K562 (cell line): ENCODE results near the gene MDC1. TPM values are rescaled to one million over a fixed set of nuclear protein-coding genes. Genes with fewer than 3 reads are reported as not detected.

Experiments used
- ARNT ChIP-seq, 2 experiments: fragments of 450-650 bp; IDR thresholded peaks; 2 replicates each; pipeline ENCODE4 v1.6.1; 2016; ENCODE audit warnings: mild to moderate bottlenecking in 1 of 2
- CBX1 ChIP-seq: sonication (generic); IDR thresholded peaks from 2 replicates; pipeline ENCODE4 v1.6.1; 2016; ENCODE audit warnings: antibody characterized with exemption, low read depth, mild to moderate bottlenecking
- CBX5 ChIP-seq: IDR thresholded peaks from 2 replicates; pipeline ENCODE4 v1.6.1; 2014; ENCODE audit warnings: low read depth, borderline replicate concordance
- CREM ChIP-seq: IDR thresholded peaks from 2 replicates; pipeline ENCODE4 v1.6.1; 2014; ENCODE audit warnings: antibody characterized with exemption, low read depth
- CSDE1 ChIP-seq, 2 experiments: fragments of 450-650 bp; IDR thresholded peaks; 2 replicates each; pipeline ENCODE4 v1.6.1; 2016; ENCODE audit warnings: mild to moderate bottlenecking in 1 of 2
- DMBX1 ChIP-seq: fragments of 250-450 bp; sonication (Bioruptor Pico); IDR thresholded peaks from 2 replicates; pipeline ENCODE4 v1.8.0; 2022; ENCODE audit warnings: inconsistent platforms, mild to moderate bottlenecking, moderate library complexity, borderline replicate concordance
- FOXK2 ChIP-seq, 2 experiments: fragments of 450-650 bp; IDR thresholded peaks in 1 of 2; conservative IDR thresholded peaks in 1 of 2; 2 replicates each; pipeline ENCODE4 v1.6.1; 2016; ENCODE audit warnings: low read depth in 2 of 2, mild to moderate bottlenecking in 1 of 2
- HIVEP1 ChIP-seq: fragments of 250-450 bp; sonication (Bioruptor Pico); IDR thresholded peaks from 2 replicates; pipeline ENCODE4 v1.4.0; 2020; ENCODE audit warnings: mild to moderate bottlenecking
- HMGN3 ChIP-seq: IDR thresholded peaks from 2 replicates; pipeline ENCODE4 v1.6.1; 2011; ENCODE audit warnings: borderline replicate concordance, low read depth, mild to moderate bottlenecking, mixed read lengths, low read length; ENCODE audit not compliant: insufficient read length; ENCODE audit errors: extremely low read depth
- HNRNPL ChIP-seq: fragments of 200-400 bp; formaldehyde crosslinking; IDR thresholded peaks from 2 replicates; pipeline ENCODE4 v1.6.1; 2017; ENCODE audit warnings: low read depth, mild to moderate bottlenecking, low read length
- KDM4B ChIP-seq, 2 experiments: fragments of 450-650 bp in 1 of 2; sonication (generic) in 1 of 2; IDR thresholded peaks; 2 replicates each; pipeline ENCODE4 v1.6.1; 2016 to 2017; ENCODE audit warnings: borderline replicate concordance in 2 of 2, antibody characterized with exemption in 1 of 2, low read depth in 1 of 2, mild to moderate bottlenecking in 1 of 2
- KLF6 ChIP-seq: fragments of 250-450 bp; sonication (Bioruptor Pico); IDR thresholded peaks from 2 replicates; pipeline ENCODE4 v1.4.0; 2020; ENCODE audit warnings: mild to moderate bottlenecking, moderate library complexity, borderline replicate concordance
- MIER1 ChIP-seq: fragments of 450-650 bp; IDR thresholded peaks from 2 replicates; pipeline ENCODE4 v1.6.1; 2016; ENCODE audit warnings: antibody characterized with exemption, mild to moderate bottlenecking, low read depth
- PRMT5 ChIP-seq: sonication (generic); formaldehyde crosslinking; IDR thresholded peaks from 2 replicates; pipeline ENCODE4 v1.5.0; 2020; ENCODE audit warnings: missing genetic modification reagents
- SMAD1 ChIP-seq: fragments of 150-350 bp; IDR thresholded peaks from 2 replicates; pipeline ENCODE4 v1.6.1; 2014; ENCODE audit warnings: low read length, low read depth; ENCODE audit not compliant: partially characterized antibody
- SNIP1 ChIP-seq: fragments of 450-650 bp; IDR thresholded peaks from 2 replicates; pipeline ENCODE4 v1.7.1; 2017; ENCODE audit warnings: low read depth, mild to moderate bottlenecking
- U2AF1 ChIP-seq: fragments of 200-400 bp; formaldehyde crosslinking; optimal IDR thresholded peaks from 2 replicates; pipeline ENCODE3; 2017; ENCODE audit warnings: mild to moderate bottlenecking, low read depth, low read length, moderate library complexity
- ZNF133 ChIP-seq: fragments of 250-450 bp; sonication (Bioruptor Pico); IDR thresholded peaks from 2 replicates; pipeline ENCODE4 v1.4.0; 2020; ENCODE audit warnings: mild to moderate bottlenecking
- ZNF263 ChIP-seq: sonication (generic); formaldehyde crosslinking; IDR thresholded peaks from 2 replicates; pipeline ENCODE4 v1.8.0; 2022; ENCODE audit warnings: mild to moderate bottlenecking, missing genetic modification reagents, borderline replicate concordance
- ZNF384 ChIP-seq: IDR thresholded peaks from 2 replicates; pipeline ENCODE4 v1.6.1; 2012; ENCODE audit warnings: low read depth, low read length, improper control_type of control experiment
- ZNF668 ChIP-seq: fragments of 250-450 bp; sonication (Bioruptor Pico); IDR thresholded peaks from 2 replicates; pipeline ENCODE4 v1.8.0; 2022; ENCODE audit warnings: mild to moderate bottlenecking, inconsistent platforms
- ZNF79 ChIP-seq: fragments of 250-450 bp; sonication (Bioruptor Pico); IDR thresholded peaks from 2 replicates; pipeline ENCODE4 v1.4.0; 2020; ENCODE audit warnings: low read depth, mild to moderate bottlenecking, moderate library complexity
- polyA plus RNA-seq, 8 experiments: library from polyadenylated mRNA; depleted of rRNA in 4 of 8; stranded (reverse) in 5 of 8; unstranded in 3 of 8; fragments of >200 nt; fragmentation: Nextera tagmentation in 2 of 8; fragmentation: Illumina TruSeq in 1 of 8; extraction: Ambion mirVana in 2 of 8; extraction: Trizol in 1 of 8; gene quantifications; 2 replicates each; pipeline versions ENCODE4 v1.2.1 to v1.2.3, GENCODE V29; 2011 to 2014; ENCODE audit warnings: inconsistent platforms in 1 of 8, missing spikeins in 1 of 8
- total RNA-seq, 7 experiments: library from RNA; depleted of rRNA in 6 of 7; stranded (reverse); fragments of >200 nt in 6 of 7; fragmentation: Illumina TruSeq in 2 of 7; extraction: Trizol in 2 of 7; gene quantifications; 2 replicates each; pipeline versions ENCODE4 v1.2.1 to v1.2.3, GENCODE V29; 2011 to 2021; ENCODE audit warnings: low replicate concordance in 1 of 7
- TF ChIP-seq, protein P1 (sequence below), 2 experiments: fragments of 150-350 bp in 1 of 2; IDR thresholded peaks; 2 replicates each; pipeline ENCODE4 v1.6.1; 2012 to 2016; ENCODE audit warnings: low read depth in 2 of 2, low read length in 2 of 2, mild to moderate bottlenecking in 1 of 2, moderate library complexity in 1 of 2
- TF ChIP-seq, protein P2 (sequence below): fragments of 200-800 bp; sonication (Bioruptor generic); IDR thresholded peaks from 2 replicates; pipeline ENCODE4 v1.6.1; 2017; ENCODE audit warnings: missing genetic modification characterization, missing compliant biosample characterization

The MDC1 gene
- total and polyA plus RNA-seq, 9 of the 15 experiments (the other 6 are each of a cell fraction or from before 2014, with no cell fraction given), result 8.2 to 114 (median 20.0) TPM

DNA sequence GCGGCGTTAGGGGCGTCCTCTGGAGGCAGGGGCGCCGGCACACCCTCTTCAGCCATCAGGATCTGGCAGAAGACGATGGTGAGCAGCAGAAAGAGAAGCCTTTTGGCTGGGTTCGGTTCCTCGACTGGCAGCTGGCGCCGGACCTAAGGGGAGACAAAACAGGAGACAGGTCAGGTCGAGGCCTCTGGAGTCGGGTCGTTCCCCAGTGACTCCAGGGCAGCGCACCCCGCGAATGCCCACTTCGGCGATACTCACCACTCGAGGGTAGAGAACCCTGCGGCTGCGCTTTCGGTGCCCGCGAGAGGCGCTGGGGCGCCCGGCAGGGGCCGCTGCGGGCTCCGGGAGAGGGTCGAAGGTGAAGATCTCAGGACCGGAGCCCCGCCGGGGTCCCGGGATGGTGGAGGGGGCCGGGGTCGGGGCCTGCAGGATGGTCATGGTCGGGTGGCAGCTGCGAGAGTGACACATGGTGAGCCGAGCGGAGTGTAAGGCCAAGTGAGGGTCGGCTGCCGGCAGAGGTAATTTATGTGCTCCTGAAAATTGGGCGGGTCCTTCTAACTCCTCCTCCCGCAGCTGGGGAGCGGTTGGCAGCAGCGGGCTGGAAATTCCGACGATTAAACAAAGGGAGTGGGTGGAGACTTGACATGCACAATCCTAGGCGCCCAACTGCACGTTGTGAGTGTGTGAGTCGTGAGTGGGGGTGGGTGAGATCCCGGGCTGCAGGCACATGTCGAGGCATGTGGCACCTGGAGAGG, 27.1 kb upstream of the MDC1 start, which contains the start of gene IER3 (continued):
- TF ChIP-seq, protein P1, sequence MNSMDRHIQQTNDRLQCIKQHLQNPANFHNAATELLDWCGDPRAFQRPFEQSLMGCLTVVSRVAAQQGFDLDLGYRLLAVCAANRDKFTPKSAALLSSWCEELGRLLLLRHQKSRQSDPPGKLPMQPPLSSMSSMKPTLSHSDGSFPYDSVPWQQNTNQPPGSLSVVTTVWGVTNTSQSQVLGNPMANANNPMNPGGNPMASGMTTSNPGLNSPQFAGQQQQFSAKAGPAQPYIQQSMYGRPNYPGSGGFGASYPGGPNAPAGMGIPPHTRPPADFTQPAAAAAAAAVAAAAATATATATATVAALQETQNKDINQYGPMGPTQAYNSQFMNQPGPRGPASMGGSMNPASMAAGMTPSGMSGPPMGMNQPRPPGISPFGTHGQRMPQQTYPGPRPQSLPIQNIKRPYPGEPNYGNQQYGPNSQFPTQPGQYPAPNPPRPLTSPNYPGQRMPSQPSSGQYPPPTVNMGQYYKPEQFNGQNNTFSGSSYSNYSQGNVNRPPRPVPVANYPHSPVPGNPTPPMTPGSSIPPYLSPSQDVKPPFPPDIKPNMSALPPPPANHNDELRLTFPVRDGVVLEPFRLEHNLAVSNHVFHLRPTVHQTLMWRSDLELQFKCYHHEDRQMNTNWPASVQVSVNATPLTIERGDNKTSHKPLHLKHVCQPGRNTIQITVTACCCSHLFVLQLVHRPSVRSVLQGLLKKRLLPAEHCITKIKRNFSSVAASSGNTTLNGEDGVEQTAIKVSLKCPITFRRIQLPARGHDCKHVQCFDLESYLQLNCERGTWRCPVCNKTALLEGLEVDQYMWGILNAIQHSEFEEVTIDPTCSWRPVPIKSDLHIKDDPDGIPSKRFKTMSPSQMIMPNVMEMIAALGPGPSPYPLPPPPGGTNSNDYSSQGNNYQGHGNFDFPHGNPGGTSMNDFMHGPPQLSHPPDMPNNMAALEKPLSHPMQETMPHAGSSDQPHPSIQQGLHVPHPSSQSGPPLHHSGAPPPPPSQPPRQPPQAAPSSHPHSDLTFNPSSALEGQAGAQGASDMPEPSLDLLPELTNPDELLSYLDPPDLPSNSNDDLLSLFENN (IDR thresholded peaks at IDR 0.05; ENCODE audit: low read depth in 2 of 2, low read length in 2 of 2), result peak in 1 of 2 experiments; percentile 44; a peak in 1 of 4 replicates
- TF ChIP-seq ZNF79, result 0 out of 2 replicates have a peak, but pooled peaks have one; percentile 41
- TF ChIP-seq HMGN3, result peak; percentile 92
- 0 out of 4 replicates have a peak, but pooled peaks of 1 of the 2 experiments have one; percentile 32 for TF ChIP-seq FOXK2 (conservative IDR thresholded peaks at IDR 0.05 in 1 of 2, IDR thresholded peaks at IDR 0.05 in 1 of 2; ENCODE audit: low read depth in 2 of 2)
- TF ChIP-seq U2AF1, result peak; percentile 43
- TF ChIP-seq KLF6, result peak; percentile 69
- TF ChIP-seq CBX5, result 0 out of 2 replicates have a peak, but pooled peaks have one; percentile 15
- peak; percentile 64; the same call in 1 of the 2 replicates for TF ChIP-seq CREM
- no peak for TF ChIP-seq ARNT (IDR thresholded peaks at IDR 0.05)
- TF ChIP-seq HNRNPL, result peak; percentile 97
- TF ChIP-seq CBX1, result peak; percentile 97
- TF ChIP-seq SNIP1, result no peak
- no peak for TF ChIP-seq CSDE1 (IDR thresholded peaks at IDR 0.05)
- TF ChIP-seq HIVEP1, result peak; percentile 74
- peak; percentile 6; the same call in 1 of the 2 replicates for TF ChIP-seq ZNF133
- peak; percentile 81 for TF ChIP-seq SMAD1
- TF ChIP-seq, protein P2, sequence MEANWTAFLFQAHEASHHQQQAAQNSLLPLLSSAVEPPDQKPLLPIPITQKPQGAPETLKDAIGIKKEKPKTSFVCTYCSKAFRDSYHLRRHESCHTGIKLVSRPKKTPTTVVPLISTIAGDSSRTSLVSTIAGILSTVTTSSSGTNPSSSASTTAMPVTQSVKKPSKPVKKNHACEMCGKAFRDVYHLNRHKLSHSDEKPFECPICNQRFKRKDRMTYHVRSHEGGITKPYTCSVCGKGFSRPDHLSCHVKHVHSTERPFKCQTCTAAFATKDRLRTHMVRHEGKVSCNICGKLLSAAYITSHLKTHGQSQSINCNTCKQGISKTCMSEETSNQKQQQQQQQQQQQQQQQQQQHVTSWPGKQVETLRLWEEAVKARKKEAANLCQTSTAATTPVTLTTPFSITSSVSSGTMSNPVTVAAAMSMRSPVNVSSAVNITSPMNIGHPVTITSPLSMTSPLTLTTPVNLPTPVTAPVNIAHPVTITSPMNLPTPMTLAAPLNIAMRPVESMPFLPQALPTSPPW (CRISPR knock-in tag), result peak; percentile 70
- peak; percentile 72; the same call in 1 of the 2 replicates for TF ChIP-seq ZNF263 (CRISPR knock-in tag)
- no peak for TF ChIP-seq PRMT5 (CRISPR knock-in tag)
- TF ChIP-seq DMBX1, result peak; percentile 71; the same call in 1 of the 2 replicates
- TF ChIP-seq ZNF384, result peak; percentile 78
- no peak for TF ChIP-seq MIER1
- peak in 1 of 2 experiments; percentile 49; a peak in 1 of 4 replicates for TF ChIP-seq KDM4B (IDR thresholded peaks at IDR 0.05; ENCODE audit: borderline replicate concordance in 2 of 2, low read depth in 1 of 2)
- 0 out of 2 replicates have a peak, but pooled peaks have one; percentile 11 for TF ChIP-seq ZNF668 (CRISPR knock-in tag)
